Right kidney (tissue), 1 donor: Measurements from ENCODE around the gene GJB6.
A peak's percentile ranks its signal among the peaks of the same experiment; 100 is the strongest.

Experiments
- DNase-seq: peaks from one replicate; pipeline ENCODE4 v3.0.0-alpha.2; 2016

The GJB6 gene

GRCh38 chr13:20186771-20187170, 45.3 kb downstream of the GJB6 start:
- no peak for DNase-seq

DNA sequence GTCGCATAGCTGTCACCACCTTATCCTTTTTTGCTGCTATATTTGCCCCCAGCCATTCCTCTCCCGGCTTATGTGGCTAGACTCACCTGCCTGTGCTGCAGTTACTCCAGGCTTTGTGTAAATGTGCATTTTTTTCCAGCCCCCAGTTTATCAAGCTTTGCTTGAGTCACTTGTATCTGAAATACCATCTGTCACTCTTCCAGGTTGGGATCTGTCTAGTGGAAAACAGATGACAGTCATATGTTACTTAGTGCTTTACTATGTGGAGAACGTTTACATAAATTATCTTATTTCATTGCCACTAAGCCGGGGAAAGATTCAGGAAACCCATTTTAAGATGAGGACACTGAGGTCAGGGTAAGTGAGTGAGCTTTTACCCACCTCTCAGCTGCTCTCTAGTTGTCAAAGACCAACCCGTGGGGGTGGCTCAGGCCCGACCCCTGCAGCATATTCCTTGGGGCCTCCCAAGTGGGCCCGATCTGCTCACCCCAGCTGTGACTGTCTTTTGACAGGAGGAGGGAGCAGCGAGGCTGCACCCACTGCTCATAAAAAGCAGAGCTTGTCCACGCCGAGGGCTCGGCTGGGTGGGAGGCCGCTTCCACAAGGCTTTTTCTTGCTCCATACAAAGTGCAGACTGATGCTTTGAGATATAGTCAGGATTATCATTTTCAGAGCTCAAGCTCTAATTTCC, 46.6 kb downstream of the GJB6 start:
- DNase-seq, result no peak

DNA sequence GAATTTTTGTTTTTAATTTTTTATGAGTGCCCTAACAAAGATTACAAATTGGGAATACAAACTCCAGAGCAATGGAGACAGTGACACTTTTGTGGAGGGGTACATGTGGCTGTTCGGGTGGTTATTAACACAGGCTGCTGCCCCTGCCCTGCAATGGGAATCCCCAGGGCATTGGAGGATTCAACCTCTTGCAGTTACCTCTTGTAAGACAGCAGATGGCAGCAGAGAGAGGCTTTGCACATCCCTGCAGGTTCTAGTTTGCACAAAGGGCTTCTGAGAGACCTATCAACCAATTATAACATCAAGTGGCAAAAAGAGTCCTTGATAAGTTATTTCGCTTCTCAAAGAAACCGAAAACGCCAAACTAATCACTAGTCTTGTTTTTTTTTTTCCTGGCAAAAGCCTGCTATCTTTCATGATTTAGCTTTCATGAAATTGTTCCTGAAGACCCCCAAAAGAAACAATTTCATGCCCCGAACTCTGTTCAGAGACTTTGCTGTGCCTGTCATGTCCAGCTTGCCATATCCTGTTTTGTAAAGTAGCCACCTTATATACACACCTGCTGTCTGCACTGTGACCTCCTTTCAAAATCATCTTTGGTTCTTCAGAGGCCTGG, 49.8 kb downstream of the GJB6 start:
- DNase-seq, result no peak

DNA sequence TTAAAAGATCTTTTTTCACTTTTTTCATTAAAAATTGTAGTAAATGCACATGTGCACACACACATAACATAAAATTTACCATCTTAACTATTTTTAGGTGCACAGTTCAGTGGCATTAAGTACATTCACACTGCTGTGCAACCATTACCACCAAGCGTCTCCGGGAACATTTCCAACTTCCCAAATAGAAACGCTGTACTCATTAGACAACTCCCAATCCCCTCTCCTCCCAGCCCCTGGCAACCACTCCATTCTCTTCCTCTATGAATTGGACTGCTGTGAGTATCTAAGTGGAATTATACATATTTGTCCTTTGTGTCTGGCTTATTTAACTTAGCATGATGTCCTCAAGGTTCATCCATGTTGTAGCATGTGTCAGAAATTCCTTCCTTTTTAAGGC, 50.9 kb downstream of the GJB6 start:
- DNase-seq, result no peak

DNA sequence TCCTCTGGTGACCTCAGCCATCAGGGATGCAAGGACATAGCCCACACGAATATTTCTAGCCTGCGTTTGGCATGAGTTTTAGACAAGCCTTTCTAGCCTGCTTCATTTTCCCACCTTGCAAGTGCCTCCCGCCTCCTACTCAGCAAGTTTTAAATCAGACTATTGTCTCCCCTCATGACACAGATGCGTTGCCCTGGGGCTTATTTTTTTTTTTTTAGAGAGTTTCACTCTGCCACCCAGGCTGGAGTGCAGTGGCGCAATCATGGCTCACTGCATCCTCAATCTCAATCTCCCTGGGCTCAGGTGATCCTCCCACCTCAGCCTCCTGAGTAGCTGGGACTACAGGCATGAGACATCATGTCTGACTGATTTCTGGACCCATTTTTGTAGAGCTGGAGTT, 54.0 kb downstream of the GJB6 start:
- no peak for DNase-seq

- peak; percentile 45 for DNase-seq
Observed at GRCh38 chr13:20177049-20177831, 54.9 kb downstream of the GJB6 start.

GRCh38 chr13:20175907-20176652, 56.0 kb downstream of the GJB6 start:
- no peak for DNase-seq

- no peak for DNase-seq
Observed at GRCh38 chr13:20175406-20175794, 56.7 kb downstream of the GJB6 start.

- no peak for DNase-seq
Observed at GRCh38 chr13:20174656-20175405, 57.3 kb downstream of the GJB6 start.

- no peak for DNase-seq
Observed at GRCh38 chr13:20173116-20173746, 58.9 kb downstream of the GJB6 start.
